Measurements from ENCODE around the gene PBXIP1.

PBXIP1 gene

GRCh38 chr1:154954541-154954940, 1.4 kb downstream of the PBXIP1 start:
- no peak for FAIRE-seq

- no peak for FAIRE-seq
Observed at GRCh38 chr1:154953611-154954038, 2.3 kb downstream of the PBXIP1 start.

- FAIRE-seq: no peak
Observed at GRCh38 chr1:154952664-154953063, 3.2 kb downstream of the PBXIP1 start.

- no peak for FAIRE-seq
Observed at GRCh38 chr1:154951901-154952657, 3.8 kb downstream of the PBXIP1 start.

GRCh38 chr1:154948079-154948478, 7.8 kb downstream of the PBXIP1 start:
- FAIRE-seq: no peak

GRCh38 chr1:154945962-154946850, 9.7 kb downstream of the PBXIP1 start:
- no peak for FAIRE-seq

GRCh38 chr1:154945160-154945961, 10.5 kb downstream of the PBXIP1 start:
- no peak for FAIRE-seq

GRCh38 chr1:154944401-154945159, 11.3 kb downstream of the PBXIP1 start:
- FAIRE-seq: no peak

GRCh38 chr1:154943649-154944400, 12.1 kb downstream of the PBXIP1 start:
- FAIRE-seq: no peak

- no peak for FAIRE-seq
Observed at GRCh38 chr1:154941333-154942013, 14.4 kb downstream of the PBXIP1 start.

- FAIRE-seq: no peak
Observed at GRCh38 chr1:154940651-154941194, 15.2 kb downstream of the PBXIP1 start.

GRCh38 chr1:154940213-154940560, 15.7 kb downstream of the PBXIP1 start:
- FAIRE-seq: no peak

- FAIRE-seq: no peak
Observed at GRCh38 chr1:154938604-154939399, 17.1 kb downstream of the PBXIP1 start.

GRCh38 chr1:154937988-154938386, 17.9 kb downstream of the PBXIP1 start:
- no peak for FAIRE-seq

GRCh38 chr1:154937085-154937987, 18.6 kb downstream of the PBXIP1 start:
- FAIRE-seq: no peak

GRCh38 chr1:154936555-154937084, 19.3 kb downstream of the PBXIP1 start, which contains the start of gene PMVK:
Gene PMVK, minus strand, starts transcription at chr1:154936719. Its CDS starts 34 bp downstream, at chr1:154936685.
- FAIRE-seq: no peak

- FAIRE-seq: no peak
Observed at GRCh38 chr1:154935749-154936554, 19.9 kb downstream of the PBXIP1 start.

Data from endometrium (tissue), 2 donors.